ENCODE data around the gene OR10AD1.
"Not testable (repeated sequence)": the region's sequence is repeated elsewhere in the genome, so short reads cannot be mapped to it uniquely, and the experiment has no call there.

The OR10AD1 gene

GRCh38 chr12:48157889-48158370 lies 45.2 kb downstream of the OR10AD1 start:
- no peak for DNase-seq

DNA sequence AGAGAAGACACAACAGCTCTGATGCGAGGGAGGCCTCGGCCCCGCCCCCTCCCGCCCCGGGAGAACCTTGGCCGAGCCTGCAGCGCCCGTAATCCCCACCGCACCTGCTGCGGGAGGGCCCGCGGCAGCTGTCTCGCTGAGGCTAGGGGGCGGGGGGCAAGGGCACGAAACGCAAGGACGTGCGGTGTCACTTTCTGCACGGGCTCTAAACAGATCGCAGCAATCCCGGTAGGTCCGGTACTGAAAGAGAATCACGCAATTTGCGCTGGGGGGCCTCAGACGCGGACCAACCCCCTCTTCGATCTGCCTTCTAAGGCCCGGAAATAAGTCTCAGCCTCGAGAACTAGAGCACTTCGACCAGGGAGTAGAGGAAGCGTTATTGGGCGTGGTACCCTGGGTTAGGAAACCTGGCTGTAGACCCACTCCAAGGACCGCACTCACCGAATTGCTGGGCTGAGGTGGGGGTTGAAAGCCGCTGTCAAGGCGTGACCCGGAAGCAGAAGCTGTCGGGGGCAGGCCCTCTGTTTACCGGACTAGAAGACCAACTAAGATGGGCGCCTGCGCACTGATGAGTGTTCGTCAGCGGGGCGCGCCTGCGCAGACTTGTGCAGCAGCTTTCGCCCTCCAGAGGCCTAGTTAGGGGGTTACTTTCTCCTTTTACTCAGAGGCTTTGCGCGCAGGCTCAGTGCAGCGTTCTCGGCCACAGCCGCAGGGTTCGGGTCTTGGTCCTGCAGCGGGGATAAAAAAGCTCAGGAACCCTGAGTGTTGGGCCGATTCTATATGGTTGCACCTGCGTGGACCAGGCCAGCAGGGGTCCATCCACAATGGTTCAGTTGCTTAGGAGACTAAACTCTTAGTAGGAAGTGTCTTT lies 45.8 kb downstream of the OR10AD1 start, which contains the start of gene ASB8:
TSS of gene ASB8 (minus strand) at position 498 of the 871 bp plus-strand sequence. CDS start 4,019 bp downstream, outside the sequence.
- peak; percentile 97 for DNase-seq

DNA sequence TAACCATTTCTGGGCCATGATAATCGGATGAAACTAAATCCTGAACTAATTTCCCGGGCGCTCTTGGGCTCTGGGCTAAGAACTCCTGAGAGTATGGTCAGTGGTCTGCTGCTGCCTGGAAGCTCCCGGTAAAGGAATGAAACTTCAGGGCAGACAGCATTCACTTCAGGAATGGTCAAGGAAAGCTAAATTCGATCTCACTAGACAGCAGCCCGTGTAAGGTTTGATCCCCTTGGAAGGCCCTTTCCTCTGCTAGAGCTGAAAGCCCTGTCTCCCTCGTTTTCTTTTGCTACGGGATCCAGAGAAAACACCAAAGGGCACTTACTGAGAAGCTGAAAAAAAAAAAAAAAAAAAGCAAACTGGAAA lies 46.5 kb downstream of the OR10AD1 start:
- no peak for DNase-seq

DNA sequence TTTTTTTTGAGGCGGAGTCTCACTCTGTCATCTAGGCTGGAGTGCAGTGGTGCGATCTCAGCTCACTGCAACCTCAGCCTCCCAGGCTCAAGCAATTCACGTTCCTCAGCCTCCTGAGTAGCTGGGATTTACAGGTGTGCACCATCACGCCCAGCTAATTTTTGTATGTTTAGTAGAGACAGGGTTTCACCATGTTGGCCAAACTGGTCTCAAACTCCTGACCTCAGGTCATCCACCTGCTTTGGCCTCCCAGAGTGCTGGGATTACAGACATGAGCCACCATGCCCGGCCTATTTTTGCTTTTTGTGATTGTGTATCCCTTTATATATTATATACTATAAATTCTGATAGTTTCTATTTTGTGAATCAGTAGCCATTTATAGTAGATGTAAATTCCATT lies 47.3 kb downstream of the OR10AD1 start:
- DNase-seq = not testable (repeated sequence)
